Peyer's patch (tissue), 4 donors: ENCODE results near the gene PA2G4.

Experiments
- POLR2A ChIP-seq, 2 donors: fragments of 450-650 bp; IDR thresholded peaks; one replicate each; pipeline ENCODE4 v1.5.1; 2017; ENCODE audit warnings: antibody characterized with exemption in 2 of 2, mild to moderate bottlenecking in 2 of 2, moderate library complexity in 2 of 2
- TF ChIP-seq, protein P1 (sequence below), 6 experiments: fragments of 450-650 bp in 4 of 6; fragments of 200-600 bp in 2 of 6; sonication (generic) in 1 of 6; IDR thresholded peaks; one replicate each; pipeline ENCODE4 v1.5.1; 2017 to 2019; ENCODE audit warnings: antibody characterized with exemption in 6 of 6, mild to moderate bottlenecking in 3 of 6, moderate library complexity in 1 of 6

GRCh38 chr12:56161690-56162351 is 57.5 kb downstream of the PA2G4 start:
- TF ChIP-seq, protein P1, sequence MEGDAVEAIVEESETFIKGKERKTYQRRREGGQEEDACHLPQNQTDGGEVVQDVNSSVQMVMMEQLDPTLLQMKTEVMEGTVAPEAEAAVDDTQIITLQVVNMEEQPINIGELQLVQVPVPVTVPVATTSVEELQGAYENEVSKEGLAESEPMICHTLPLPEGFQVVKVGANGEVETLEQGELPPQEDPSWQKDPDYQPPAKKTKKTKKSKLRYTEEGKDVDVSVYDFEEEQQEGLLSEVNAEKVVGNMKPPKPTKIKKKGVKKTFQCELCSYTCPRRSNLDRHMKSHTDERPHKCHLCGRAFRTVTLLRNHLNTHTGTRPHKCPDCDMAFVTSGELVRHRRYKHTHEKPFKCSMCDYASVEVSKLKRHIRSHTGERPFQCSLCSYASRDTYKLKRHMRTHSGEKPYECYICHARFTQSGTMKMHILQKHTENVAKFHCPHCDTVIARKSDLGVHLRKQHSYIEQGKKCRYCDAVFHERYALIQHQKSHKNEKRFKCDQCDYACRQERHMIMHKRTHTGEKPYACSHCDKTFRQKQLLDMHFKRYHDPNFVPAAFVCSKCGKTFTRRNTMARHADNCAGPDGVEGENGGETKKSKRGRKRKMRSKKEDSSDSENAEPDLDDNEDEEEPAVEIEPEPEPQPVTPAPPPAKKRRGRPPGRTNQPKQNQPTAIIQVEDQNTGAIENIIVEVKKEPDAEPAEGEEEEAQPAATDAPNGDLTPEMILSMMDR (IDR thresholded peaks at IDR 0.05), result no peak
- TF ChIP-seq POLR2A (IDR thresholded peaks at IDR 0.05), result no peak
